Adrenal gland (tissue), 12 donors: ENCODE measurements around the gene ERVFRD-1. TPM values are rescaled to one million over a fixed set of nuclear protein-coding genes. Genes with fewer than 3 reads are reported as not detected.
"Not testable (repeated sequence)": the region's sequence is repeated elsewhere in the genome, so short reads cannot be mapped to it uniquely, and the experiment has no call there.

Source experiments
- DNase-seq, 7 donors: peaks; one replicate each; pipeline ENCODE4 v3.0.0-alpha.2; 2019 to 2020
- H3K27ac ChIP-seq, 5 donors: fragments of 200-600 bp; sonication (generic) in 4 of 5; 1 replicate in 3 of 5; 2 replicates in 2 of 5; pipeline versions ENCODE4 v1.5.1 to v1.8.0; 2016 to 2020; ENCODE audit warnings: mild to moderate bottlenecking in 1 of 5
- H3K27me3 ChIP-seq: fragments of 200-600 bp; 2 replicates; pipeline ENCODE4 v1.8.0; 2021
- H3K36me3 ChIP-seq, 2 donors: fragments of 200-600 bp; replicated peaks in 1 of 2; 1 replicate in 1 of 2; 2 replicates in 1 of 2; pipeline versions ENCODE4 v1.5.1 to v1.8.0; 2018 to 2022
- H3K4me1 ChIP-seq, 2 donors: fragments of 200-600 bp; replicated peaks in 1 of 2; 1 replicate in 1 of 2; 2 replicates in 1 of 2; pipeline versions ENCODE4 v1.5.1 to v1.8.0; 2018 to 2021
- H3K4me3 ChIP-seq, 4 donors: fragments of 200-600 bp; sonication (generic) in 3 of 4; one replicate each; pipeline ENCODE4 v1.5.1; 2016 to 2018
- H3K9me3 ChIP-seq, 3 donors: fragments of 200-600 bp; sonication (generic) in 1 of 3; replicated peaks in 1 of 3; 1 replicate in 2 of 3; 2 replicates in 1 of 3; pipeline versions ENCODE4 v1.5.1 to v1.8.0; 2016 to 2021
- POLR2A ChIP-seq, 2 donors: fragments of 450-650 bp; IDR thresholded peaks; one replicate each; pipeline ENCODE4 v1.6.1; 2017; ENCODE audit warnings: antibody characterized with exemption in 2 of 2, mild to moderate bottlenecking in 2 of 2, moderate library complexity in 1 of 2
- WGBS, 4 donors: extraction: QIAGEN DNeasy Blood & Tissue Kit in 2 of 4; methylation state at CpG; one replicate each; pipeline versions ENCODE4 v1.1.5 to v1.1.7; 2013 to 2017; 5-methylcytosine and 5-hydroxymethylcytosine counted together
- intact Hi-C, 2 donors: fragments of 100-400 bp; cut with DNase I; formaldehyde crosslinking; loops; one replicate each; pipeline versions ENCODE4 v1.14.1 to v1.15.0; 2022 to 2023
- polyA plus RNA-seq, 3 donors: library from polyadenylated mRNA; stranded (reverse); fragments of 200-250 nt in 2 of 3; fragments of 350-450 nt in 1 of 3; fragmentation: Illumina TruSeq in 1 of 3; extraction: RNeasy Lipid Tissue Mini Kit (QIAGEN cat#74804) in 1 of 3; gene quantifications; one replicate each; pipeline ENCODE4 v1.2.3, GENCODE V29; 2013 to 2014
- total RNA-seq, 9 donors: library from RNA; depleted of rRNA in 4 of 9; stranded (reverse); fragments of >200 nt in 4 of 9; fragments of 120-200 nt in 1 of 9; fragmentation: NEBNext Ultra II Directional in 1 of 9; extraction: Animal tissue kit (Norgen Biotek cat#: 25700) in 1 of 9; gene quantifications; one replicate each; pipeline versions ENCODE4 v1.1.0 to v1.2.4, GENCODE V29; 2013 to 2023
- TF ChIP-seq, protein P1 (sequence below), 6 experiments: fragments of 450-650 bp in 4 of 6; fragments of 200-600 bp in 2 of 6; sonication (generic) in 1 of 6; IDR thresholded peaks; 1 replicate in 5 of 6; 2 replicates in 1 of 6; pipeline versions ENCODE4 v1.5.1 to v1.8.0; 2016 to 2021; ENCODE audit warnings: antibody characterized with exemption in 6 of 6, mild to moderate bottlenecking in 2 of 6, moderate library complexity in 1 of 6
- donor health status: healthy with polysubstance abuse.
- donor health status: Bipolar disorder and iron deficiency.
- donor health status: DM: yes; HTN: yes; CAD: no.
- donor health status: DM: no; HTN: no; CAD: no.
- donor health status: DM: no; HTN: no; CAD: no.
- donor health status: DM: yes; HTN: yes; CAD: no.

The ERVFRD-1 gene
- total and polyA plus RNA-seq, 12 donors = 0.07 to 1.7 (median 0.75) TPM; not detected in 1

DNA sequence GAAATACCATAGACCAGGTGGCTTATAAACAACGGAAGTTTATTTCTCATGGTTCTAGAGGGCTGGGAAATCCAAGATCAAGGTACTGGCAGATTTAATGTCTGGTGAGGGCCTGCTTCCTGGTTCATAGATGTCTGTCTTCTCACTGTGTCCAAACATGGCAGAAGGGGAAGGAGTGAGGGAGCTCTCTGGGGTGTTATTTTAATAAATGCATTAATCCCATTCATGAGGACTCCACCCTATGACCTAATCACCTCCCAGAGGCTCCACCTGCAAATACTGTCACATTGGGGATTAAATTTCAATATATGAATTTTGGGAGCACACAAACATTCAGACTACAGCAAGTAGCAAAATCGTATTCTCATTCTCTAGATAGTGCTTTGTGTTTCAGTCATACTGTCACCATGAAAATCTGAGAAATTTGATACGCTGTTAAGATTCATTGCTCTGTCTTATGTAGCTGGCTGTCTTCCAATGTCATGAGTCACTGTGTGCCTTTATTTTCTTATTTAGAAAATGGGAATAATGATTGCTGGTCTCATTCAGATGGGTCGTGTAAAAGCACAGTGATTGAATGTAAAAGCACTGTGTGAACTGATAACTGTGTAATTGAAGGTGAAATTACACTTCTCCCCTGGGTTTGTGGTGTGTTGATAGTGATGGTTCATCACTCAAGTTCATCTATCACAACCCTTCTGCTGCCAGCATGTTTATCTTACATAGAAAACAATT is 8.9 kb upstream of the ERVFRD-1 start:
- DNase-seq = no peak
- whole genome bisulfite sequencing, 4 donors = 62 to 75% (median 71%) methylated on average over 4 of the region's 4 CpGs
- no peaks in the 10 kb centered on the region for H3K36me3 ChIP-seq
- H3K4me3 ChIP-seq = no peak overlapping the region
- no peaks in the 10 kb centered on the region for H3K9me3 ChIP-seq
- H3K27me3 ChIP-seq = no peaks in the 10 kb centered on the region
- intact Hi-C loops = no loop called here
- peaks cover 0 to 25% of the 10 kb centered on the region in 2 donors for H3K4me1 ChIP-seq
- no peak for TF ChIP-seq POLR2A (IDR thresholded peaks at IDR 0.05)
- TF ChIP-seq, protein P1, sequence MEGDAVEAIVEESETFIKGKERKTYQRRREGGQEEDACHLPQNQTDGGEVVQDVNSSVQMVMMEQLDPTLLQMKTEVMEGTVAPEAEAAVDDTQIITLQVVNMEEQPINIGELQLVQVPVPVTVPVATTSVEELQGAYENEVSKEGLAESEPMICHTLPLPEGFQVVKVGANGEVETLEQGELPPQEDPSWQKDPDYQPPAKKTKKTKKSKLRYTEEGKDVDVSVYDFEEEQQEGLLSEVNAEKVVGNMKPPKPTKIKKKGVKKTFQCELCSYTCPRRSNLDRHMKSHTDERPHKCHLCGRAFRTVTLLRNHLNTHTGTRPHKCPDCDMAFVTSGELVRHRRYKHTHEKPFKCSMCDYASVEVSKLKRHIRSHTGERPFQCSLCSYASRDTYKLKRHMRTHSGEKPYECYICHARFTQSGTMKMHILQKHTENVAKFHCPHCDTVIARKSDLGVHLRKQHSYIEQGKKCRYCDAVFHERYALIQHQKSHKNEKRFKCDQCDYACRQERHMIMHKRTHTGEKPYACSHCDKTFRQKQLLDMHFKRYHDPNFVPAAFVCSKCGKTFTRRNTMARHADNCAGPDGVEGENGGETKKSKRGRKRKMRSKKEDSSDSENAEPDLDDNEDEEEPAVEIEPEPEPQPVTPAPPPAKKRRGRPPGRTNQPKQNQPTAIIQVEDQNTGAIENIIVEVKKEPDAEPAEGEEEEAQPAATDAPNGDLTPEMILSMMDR (IDR thresholded peaks at IDR 0.05) = no peak
- H3K27ac ChIP-seq = no peak overlapping the region

- DNase-seq, H3K27me3 ChIP-seq, H3K9me3 ChIP-seq, H3K36me3 ChIP-seq, intact Hi-C loops, H3K4me3 ChIP-seq, H3K27ac ChIP-seq: not testable (repeated sequence)
- 79 to 90% (median 82%) methylated on average over 11 of the region's 11 CpGs for WGBS, 4 donors
- H3K4me1 ChIP-seq = peaks cover 4 to 19% of the 10 kb centered on the region in 2 donors
Observed at GRCh38 chr6:11115808-11116536, 4.4 kb upstream of the ERVFRD-1 start.

- H3K27ac ChIP-seq = no peak overlapping the region
- no peaks in the 10 kb centered on the region for H3K27me3 ChIP-seq
- DNase-seq = no peak
- no peaks in the 10 kb centered on the region for H3K36me3 ChIP-seq
- no peaks in the 10 kb centered on the region for H3K9me3 ChIP-seq
- intact Hi-C loops = no loop called here
- no peak for TF ChIP-seq POLR2A (IDR thresholded peaks at IDR 0.05)
- TF ChIP-seq, protein P1 (IDR thresholded peaks at IDR 0.05) = no peak
- no peak overlapping the region for H3K4me3 ChIP-seq
- 93 to 100% (median 97%) methylated on average over 4 of the region's 4 CpGs for WGBS, 4 donors
- peaks cover 4 to 9% of the 10 kb centered on the region in 2 donors for H3K4me1 ChIP-seq
Observed at GRCh38 chr6:11113038-11113437, 1.5 kb upstream of the ERVFRD-1 start.

- TF ChIP-seq, protein P1 (IDR thresholded peaks at IDR 0.05) = no peak
- no peak for TF ChIP-seq POLR2A (IDR thresholded peaks at IDR 0.05)
- Histone ChIP-seq H3K27ac (peak overlapping the region in 2 of 5 donors; percentile 21 to 49), H3K27me3 (no peaks in the 10 kb centered on the region), H3K36me3 (no peaks in the 10 kb centered on the region), H3K4me1 (peaks cover 4 to 9% of the 10 kb centered on the region in 2 donors), H3K4me3 (peak overlapping the region in 1 of 4 donors; percentile 36), H3K9me3 (no peaks in the 10 kb centered on the region)
- DNase-seq = peak; percentile 19 to 69 (median 50)
- WGBS, 4 donors = 48 to 58% (median 52%) methylated on average over 9 of the region's 9 CpGs
- intact Hi-C loops = no loop called here
Observed at GRCh38 chr6:11111769-11112437, 378 bp upstream of the ERVFRD-1 start.
